UCSD-AML1 (cell line): Measurements from ENCODE around the gene SEPTIN8.

Experiments
- DNase-seq: peaks from one replicate; lab custom pipeline; 2025; ENCODE audit not compliant: unreplicated experiment; lab: John Stamatoyannopoulos, UW

Gene SEPTIN8

GRCh38 chr5:132718544-132719312 is 58.3 kb downstream of the SEPTIN8 start:
- DNase-seq, result no peak

- no peak for DNase-seq
These were observed 62.4 kb downstream of the SEPTIN8 start for GRCh38 chr5:132714456-132715307.

GRCh38 chr5:132708645-132709044 is 68.4 kb downstream of the SEPTIN8 start:
- DNase-seq, result no peak

GRCh38 chr5:132704875-132705274 is 72.2 kb downstream of the SEPTIN8 start:
- no peak for DNase-seq
